Measurements from ENCODE around the gene NCKAP5. TPM values are rescaled to one million over a fixed set of nuclear protein-coding genes. Genes with fewer than 3 reads are reported as not detected.

The NCKAP5 gene
- total and polyA plus RNA-seq, 10 donors: 0.39 to 6.0 (median 3.3) TPM

DNA sequence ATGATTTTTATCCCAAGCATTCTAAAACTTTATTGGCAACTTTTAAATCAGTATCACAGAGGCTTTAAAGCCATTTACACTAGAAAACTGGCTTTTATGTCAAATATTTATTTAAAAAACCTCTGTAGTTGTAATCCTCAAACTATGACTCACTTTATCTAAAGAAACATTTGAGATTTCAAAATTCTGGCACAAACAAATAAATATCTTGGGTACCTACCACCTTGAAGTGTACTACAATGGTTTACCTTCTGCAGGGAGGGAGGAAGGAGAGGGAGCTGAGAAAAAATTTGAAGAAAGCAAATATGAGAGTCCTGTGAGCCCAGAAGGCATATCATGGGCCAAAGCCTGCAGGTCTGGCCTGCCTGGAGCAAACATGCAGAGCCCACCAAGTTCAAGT, 155.6 kb downstream of the NCKAP5 start:
- intact Hi-C loops (cut with DNase I; ENCODE audit: low total_unique reads): no loop called here
- Histone ChIP-seq H3K9me3 (no peaks in the 10 kb centered on the region), H3K27me3 (replicated peaks in 1 of 7) (no peaks in the 10 kb centered on the region), H3K36me3 (no peaks in the 10 kb centered on the region), H3K27ac (no peak overlapping the region), H3K4me1 (no peaks in the 10 kb centered on the region), H3K4me3 (no peak overlapping the region)
- DNase-seq: no peak
- TF ChIP-seq, protein P1, sequence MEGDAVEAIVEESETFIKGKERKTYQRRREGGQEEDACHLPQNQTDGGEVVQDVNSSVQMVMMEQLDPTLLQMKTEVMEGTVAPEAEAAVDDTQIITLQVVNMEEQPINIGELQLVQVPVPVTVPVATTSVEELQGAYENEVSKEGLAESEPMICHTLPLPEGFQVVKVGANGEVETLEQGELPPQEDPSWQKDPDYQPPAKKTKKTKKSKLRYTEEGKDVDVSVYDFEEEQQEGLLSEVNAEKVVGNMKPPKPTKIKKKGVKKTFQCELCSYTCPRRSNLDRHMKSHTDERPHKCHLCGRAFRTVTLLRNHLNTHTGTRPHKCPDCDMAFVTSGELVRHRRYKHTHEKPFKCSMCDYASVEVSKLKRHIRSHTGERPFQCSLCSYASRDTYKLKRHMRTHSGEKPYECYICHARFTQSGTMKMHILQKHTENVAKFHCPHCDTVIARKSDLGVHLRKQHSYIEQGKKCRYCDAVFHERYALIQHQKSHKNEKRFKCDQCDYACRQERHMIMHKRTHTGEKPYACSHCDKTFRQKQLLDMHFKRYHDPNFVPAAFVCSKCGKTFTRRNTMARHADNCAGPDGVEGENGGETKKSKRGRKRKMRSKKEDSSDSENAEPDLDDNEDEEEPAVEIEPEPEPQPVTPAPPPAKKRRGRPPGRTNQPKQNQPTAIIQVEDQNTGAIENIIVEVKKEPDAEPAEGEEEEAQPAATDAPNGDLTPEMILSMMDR (IDR thresholded peaks at IDR 0.05 in 8 of 11, conservative IDR thresholded peaks at IDR 0.05 in 3 of 11): no peak
- TF ChIP-seq POLR2A (IDR thresholded peaks at IDR 0.05): no peak
- TF ChIP-seq POLR2AphosphoS5 (IDR thresholded peaks at IDR 0.05): no peak

DNA sequence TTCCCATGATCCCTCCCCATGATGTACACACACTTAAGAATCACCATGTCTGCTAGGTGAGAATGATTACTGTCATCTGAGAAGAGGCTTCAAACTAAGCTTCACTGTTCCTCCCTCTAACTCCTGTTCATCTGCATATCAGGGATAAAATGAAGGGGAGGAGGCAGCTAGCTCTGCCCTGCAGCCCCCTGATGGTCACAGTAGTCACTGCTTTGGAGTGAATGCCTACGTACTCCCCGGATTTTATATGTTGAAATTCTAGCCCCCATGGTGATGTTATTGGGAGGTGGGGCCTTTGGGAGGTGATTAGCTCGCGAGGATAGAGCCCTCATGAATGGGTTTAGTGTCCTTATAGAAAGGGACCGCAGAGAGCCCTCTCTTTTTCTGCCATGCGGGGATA, 156.4 kb downstream of the NCKAP5 start:
- no peaks in the 10 kb centered on the region for H3K9me3 ChIP-seq
- H3K36me3 ChIP-seq: no peaks in the 10 kb centered on the region
- no peak overlapping the region for H3K27ac ChIP-seq
- 56 to 70% (median 64%) methylated on average over 6 of the region's 6 CpGs for WGBS, 5 donors
- intact Hi-C loops (cut with DNase I; ENCODE audit: low total_unique reads): no loop called here
- no peaks in the 10 kb centered on the region for H3K27me3 ChIP-seq (replicated peaks in 1 of 7)
- TF ChIP-seq POLR2AphosphoS5 (IDR thresholded peaks at IDR 0.05) (no peak), POLR2A (IDR thresholded peaks at IDR 0.05) (no peak)
- TF ChIP-seq, protein P1 (IDR thresholded peaks at IDR 0.05 in 8 of 11, conservative IDR thresholded peaks at IDR 0.05 in 3 of 11): no peak
- no peak overlapping the region for H3K4me3 ChIP-seq
- no peaks in the 10 kb centered on the region for H3K4me1 ChIP-seq
- no peak for DNase-seq

DNA sequence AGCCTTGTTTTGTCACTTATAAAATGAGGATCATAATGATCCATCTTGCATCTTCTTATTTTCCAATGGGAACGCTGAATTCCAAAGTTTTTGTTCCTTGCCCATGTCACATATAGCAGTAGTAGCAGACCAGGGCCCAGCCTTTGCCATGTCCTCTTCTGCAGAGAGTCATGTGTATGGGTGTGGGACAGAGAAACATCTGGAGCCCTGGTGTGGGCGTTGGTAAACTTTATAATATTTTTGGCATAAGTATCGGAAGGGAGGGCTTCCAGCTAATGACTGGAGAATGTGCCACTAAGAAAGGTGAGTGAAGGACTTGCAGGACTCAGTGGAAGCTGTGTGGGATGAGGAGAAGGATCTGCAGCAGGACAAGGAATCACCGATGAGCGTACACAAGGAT, 157.2 kb downstream of the NCKAP5 start:
- no peak overlapping the region for H3K4me3 ChIP-seq
- H3K27ac ChIP-seq: no peak overlapping the region
- H3K4me1 ChIP-seq: no peaks in the 10 kb centered on the region
- intact Hi-C loops (cut with DNase I; ENCODE audit: low total_unique reads): no loop called here
- TF ChIP-seq POLR2A (IDR thresholded peaks at IDR 0.05) (no peak), POLR2AphosphoS5 (IDR thresholded peaks at IDR 0.05) (no peak)
- TF ChIP-seq, protein P1 (IDR thresholded peaks at IDR 0.05 in 8 of 11, conservative IDR thresholded peaks at IDR 0.05 in 3 of 11): no peak
- 83 to 91% (median 86%) methylated on average over 5 of the region's 5 CpGs for whole genome bisulfite sequencing, 5 donors
- no peaks in the 10 kb centered on the region for H3K27me3 ChIP-seq (replicated peaks in 1 of 7)
- DNase-seq: no peak
- H3K9me3 ChIP-seq: no peaks in the 10 kb centered on the region
- no peaks in the 10 kb centered on the region for H3K36me3 ChIP-seq

DNA sequence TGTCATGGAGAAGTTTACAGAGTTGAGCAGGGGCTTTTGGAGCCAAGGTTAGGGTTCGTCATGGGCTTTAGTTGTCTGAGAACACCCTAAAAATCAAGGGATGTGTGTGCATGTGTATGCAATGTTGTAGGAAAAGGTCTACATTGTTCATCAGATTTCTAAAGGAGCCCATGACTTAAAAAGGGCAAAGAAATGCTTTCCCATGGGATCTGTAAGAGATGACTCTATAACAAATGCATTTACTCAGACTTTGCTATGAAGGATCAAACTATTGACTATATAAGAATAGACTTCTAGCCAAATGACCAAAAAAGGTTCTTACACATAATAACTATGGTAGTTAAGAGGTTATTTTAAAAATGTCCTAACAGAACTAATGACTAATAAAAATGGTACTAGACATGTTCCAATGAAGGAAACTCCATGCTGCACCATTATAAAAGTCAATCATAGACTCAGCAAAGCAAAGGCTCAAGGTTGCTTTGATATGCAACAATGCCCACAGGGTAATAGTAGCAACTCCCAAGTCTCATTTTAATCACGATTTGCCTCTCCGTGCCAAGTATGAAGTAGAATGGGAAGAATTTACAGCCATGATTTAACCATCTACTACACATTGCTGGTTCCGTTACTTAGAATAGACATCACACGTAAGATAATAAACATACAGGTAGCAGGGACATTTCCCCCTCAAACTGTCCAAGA, 158.5 kb downstream of the NCKAP5 start:
- Histone ChIP-seq H3K27me3 (replicated peaks in 1 of 7) (no peaks in the 10 kb centered on the region), H3K4me3 (no peak overlapping the region), H3K27ac (no peak overlapping the region), H3K9me3 (no peaks in the 10 kb centered on the region), H3K4me1 (no peaks in the 10 kb centered on the region), H3K36me3 (no peaks in the 10 kb centered on the region)
- WGBS, 5 donors: 84 to 91% (median 86%) methylated on average over 5 of the region's 5 CpGs
- intact Hi-C loops (cut with DNase I; ENCODE audit: low total_unique reads): no loop called here
- no peak for DNase-seq
- TF ChIP-seq, protein P1 (IDR thresholded peaks at IDR 0.05 in 8 of 11, conservative IDR thresholded peaks at IDR 0.05 in 3 of 11): no peak
- TF ChIP-seq POLR2A (IDR thresholded peaks at IDR 0.05) (no peak), POLR2AphosphoS5 (IDR thresholded peaks at IDR 0.05) (no peak)

Data from spleen (tissue), 11 donors.